ENCODE measurements around the gene ZIC2.

GRCh38 chr13:100035936-100036335 is 54.4 kb downstream of the ZIC2 start:
- TF ChIP-seq CTCF (IDR thresholded peaks at IDR 0.05) (no peak), POLR2A (IDR thresholded peaks at IDR 0.05) (no peak)
